HG03442 (cell line): ENCODE data around the gene HNRNPR.
"Not testable (repeated sequence)": the region's sequence is repeated elsewhere in the genome, so short reads cannot be mapped to it uniquely, and the experiment has no call there.

Experiments used
- ATAC-seq: cut with Tn5 transposase; IDR thresholded peaks from one replicate; pipeline ENCODE4 v1.9.1; 2021; ENCODE audit warnings: mild to moderate bottlenecking, moderate library complexity; ENCODE audit not compliant: unreplicated experiment

HNRNPR gene

GRCh38 chr1:23331713-23332112, 12.4 kb downstream of the HNRNPR start:
- ATAC-seq = no peak

- ATAC-seq = no peak
Observed at GRCh38 chr1:23330846-23331245, 13.2 kb downstream of the HNRNPR start.

DNA sequence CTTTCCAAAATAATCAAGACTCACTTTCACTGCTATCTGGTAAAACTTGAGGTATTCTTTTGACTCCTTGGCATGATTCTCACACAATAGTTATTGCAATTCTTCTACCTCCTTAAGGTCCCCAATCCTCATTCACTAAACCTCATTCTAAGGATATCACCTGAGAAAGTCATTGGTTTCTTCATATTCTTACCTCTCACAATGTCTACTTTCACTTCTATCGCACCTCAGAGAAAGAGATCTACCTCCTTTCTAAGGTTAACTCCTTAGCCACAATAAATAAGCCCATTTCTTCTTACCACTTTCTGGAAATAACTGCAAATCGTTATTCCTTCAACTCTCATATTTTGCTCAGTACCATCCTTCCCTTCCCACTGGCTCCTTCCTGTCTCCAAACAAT, 18.7 kb downstream of the HNRNPR start:
- ATAC-seq = no peak

- no peak for ATAC-seq
Observed at GRCh38 chr1:23322770-23323169, 21.3 kb downstream of the HNRNPR start.

GRCh38 chr1:23310280-23310679, 33.8 kb downstream of the HNRNPR start:
- not testable (repeated sequence) for ATAC-seq

- no peak for ATAC-seq
Observed at GRCh38 chr1:23304140-23304620, 39.9 kb downstream of the HNRNPR start.

DNA sequence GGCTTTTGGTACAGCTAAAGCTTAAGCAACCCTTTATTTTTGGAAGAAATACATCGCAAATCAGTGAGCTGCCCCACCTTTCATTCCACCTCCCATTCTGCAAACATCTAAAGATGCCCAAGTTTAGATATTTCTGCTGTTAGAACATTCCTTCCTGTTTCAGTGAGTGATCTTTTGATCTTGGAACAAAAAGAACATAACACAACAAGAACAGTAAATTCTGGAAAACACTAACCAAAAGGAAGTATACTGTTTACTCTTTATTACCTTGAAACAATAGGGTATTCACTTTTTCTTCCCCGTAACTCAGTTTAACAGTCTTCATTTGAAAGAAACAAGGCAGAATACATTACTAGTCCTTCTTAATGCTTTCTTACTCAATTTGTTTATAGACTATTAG, 40.6 kb downstream of the HNRNPR start:
- ATAC-seq = no peak

DNA sequence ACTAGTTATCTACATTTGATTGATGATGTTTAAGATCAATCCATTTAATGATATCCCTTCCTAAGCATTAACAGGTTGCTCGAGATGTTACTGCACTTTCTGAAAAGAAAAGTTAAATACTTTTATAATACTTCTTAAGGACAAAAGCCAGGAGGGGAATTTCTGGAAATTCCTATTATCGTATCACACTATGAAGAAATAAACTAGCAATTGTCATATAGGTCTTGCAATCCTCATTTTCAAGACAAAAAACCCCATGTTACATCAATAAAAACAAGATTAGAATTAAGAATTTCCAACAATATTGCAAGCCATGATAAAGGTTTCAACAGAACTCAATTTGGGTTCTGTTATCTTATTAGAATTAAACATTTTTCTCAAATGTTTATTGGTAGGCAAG, 47.2 kb downstream of the HNRNPR start:
- no peak for ATAC-seq

DNA sequence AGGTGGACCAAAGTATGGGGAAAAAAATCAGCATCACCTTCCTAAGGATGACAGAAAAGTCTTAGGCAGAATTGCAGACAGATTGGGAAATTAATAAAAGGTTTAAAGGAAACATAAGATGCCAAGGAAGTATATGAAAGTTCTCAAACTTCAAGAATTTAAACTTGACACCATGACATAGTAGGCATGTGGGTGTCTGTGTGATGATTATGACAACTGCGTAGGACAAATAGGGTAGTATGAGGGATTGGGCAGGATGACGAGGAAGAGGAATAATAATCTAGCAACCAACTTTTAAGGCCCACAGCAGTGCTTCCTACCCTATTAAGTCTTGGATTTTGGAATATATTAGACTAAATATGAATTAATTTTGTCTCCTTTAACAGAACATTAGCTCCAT, 52.4 kb downstream of the HNRNPR start:
- no peak for ATAC-seq

DNA sequence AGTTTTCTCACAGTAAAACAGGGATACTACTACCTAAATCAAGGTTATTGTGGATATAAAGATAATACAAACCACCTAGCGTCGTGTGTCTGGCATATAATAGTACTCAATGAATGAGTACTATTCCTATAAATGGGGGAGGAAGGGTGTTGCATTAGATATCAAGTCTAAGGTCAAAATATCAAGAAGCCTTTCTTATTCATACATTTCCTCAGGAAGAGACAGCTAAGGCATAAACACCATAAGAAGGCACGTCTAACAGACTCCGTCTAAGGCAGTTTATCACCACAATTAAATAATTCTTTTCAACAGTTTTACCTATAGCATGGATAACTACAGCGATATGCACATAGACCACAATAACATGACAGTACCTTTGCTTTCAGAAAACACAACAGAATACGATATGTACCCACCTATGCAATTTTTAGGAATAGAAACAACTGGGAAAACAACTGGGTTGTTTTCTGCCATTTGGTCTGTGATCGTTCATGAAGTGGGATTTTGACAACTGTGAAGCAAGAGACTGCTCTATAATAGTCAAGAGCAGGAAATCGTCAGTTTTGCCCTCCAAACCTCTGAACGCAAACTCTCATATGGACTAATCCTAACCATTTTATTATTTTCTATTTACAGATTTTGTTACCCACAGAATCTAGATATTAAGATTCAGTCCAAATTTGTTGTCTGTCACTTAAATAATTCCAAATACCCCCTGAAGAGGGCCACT, 53.1 kb downstream of the HNRNPR start:
- no peak for ATAC-seq

DNA sequence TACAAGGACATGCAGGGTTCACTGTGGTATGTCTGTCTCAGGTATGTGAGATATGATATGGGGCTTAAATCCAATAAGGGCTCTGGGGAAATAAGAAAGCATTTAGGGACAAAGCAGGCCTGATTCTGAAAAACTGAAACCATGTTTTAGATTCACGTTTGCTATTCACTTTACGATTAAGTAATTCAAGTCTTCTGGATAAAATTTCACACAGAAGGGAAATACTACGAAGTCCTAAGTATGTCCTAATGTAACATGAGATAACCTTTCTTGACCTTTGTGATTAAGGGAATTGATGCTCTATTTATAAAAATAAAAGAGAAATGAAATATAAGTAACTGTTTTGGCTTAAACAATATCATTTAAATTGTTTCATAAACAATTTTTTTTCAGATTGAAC, 55.4 kb downstream of the HNRNPR start:
- no peak for ATAC-seq

GRCh38 chr1:23288201-23288600, 55.9 kb downstream of the HNRNPR start:
- ATAC-seq = no peak

- ATAC-seq = no peak
Observed at GRCh38 chr1:23286401-23286800, 57.7 kb downstream of the HNRNPR start.

GRCh38 chr1:23283667-23284602, 60.1 kb downstream of the HNRNPR start:
- no peak for ATAC-seq

DNA sequence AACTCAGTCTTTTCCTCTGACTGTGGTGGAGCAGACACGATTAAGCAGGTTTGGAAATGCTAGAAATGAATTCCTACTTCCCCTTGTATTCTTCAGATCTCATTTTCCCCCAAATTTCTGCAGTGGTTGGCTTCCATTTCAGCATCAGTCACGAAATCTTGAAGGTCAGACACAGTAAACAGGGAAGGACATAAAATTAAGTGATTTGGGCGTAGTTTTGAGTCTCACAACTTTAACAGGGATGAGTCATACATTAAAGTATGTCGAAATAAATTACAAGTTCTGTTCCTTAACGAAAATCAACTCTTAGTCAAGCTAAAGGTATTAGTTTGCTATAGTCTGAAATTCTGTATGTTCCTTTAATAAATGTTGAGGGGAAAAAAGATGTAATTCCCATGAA, 61.1 kb downstream of the HNRNPR start:
- no peak for ATAC-seq

GRCh38 chr1:23278717-23279116, 65.4 kb downstream of the HNRNPR start:
- no peak for ATAC-seq

- no peak for ATAC-seq
Observed at GRCh38 chr1:23276531-23276930, 67.6 kb downstream of the HNRNPR start.

GRCh38 chr1:23274134-23274505, 70.0 kb downstream of the HNRNPR start:
- no peak for ATAC-seq

- ATAC-seq = no peak
Observed at GRCh38 chr1:23273450-23274133, 70.5 kb downstream of the HNRNPR start.

DNA sequence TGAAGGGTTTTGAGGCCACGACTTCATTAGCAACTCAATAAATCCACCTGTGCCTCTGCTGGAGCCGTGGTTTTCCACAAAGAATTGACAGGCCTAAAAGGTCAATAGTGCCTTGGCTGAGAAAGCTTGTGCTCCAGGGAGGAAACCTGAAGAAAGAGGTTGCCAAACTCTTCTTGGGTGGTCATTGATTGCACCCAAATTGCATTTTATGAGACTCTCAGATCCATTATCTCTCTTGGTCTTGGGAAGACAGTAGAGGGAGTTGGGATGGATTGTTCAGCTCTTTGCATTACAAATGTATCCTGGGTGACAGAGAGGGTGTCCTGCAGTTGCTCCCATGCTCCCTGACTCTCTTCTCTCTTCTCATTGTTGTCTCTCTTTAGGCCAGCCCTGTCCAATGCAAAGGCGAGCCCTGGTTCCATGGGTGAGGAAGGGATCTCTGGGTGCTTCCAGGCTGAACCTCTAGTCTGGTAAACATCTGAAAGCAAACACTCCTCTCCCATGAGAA, 80.7 kb downstream of the HNRNPR start:
- ATAC-seq = no peak

DNA sequence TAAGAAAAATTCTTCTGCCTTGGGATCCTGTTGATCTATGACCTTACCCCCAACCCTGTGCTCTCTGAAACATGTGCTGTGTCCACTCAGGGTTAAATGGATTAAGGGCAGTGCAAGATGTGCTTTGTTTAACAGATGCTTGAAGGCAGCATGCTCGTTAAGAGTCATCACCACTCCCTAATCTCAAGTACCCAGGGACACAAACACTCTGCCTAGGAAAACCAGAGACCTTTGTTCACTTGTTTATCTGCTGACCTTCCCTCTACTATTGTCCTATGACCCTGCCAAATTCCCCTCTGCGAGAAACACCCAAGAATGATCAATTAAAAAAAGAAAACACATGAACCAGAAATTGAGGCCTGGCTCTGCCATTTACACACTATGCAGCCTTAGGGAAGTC, 86.0 kb downstream of the HNRNPR start:
- ATAC-seq = not testable (repeated sequence)
